ENCODE measurements around the gene MAP3K19. TPM values are rescaled to one million over a fixed set of nuclear protein-coding genes. Genes with fewer than 3 reads are reported as not detected.
A peak's percentile ranks its signal among the peaks of the same experiment; 100 is the strongest.

MAP3K19 gene
- total RNA-seq, 1 donor from 2014 or later = not detected

DNA sequence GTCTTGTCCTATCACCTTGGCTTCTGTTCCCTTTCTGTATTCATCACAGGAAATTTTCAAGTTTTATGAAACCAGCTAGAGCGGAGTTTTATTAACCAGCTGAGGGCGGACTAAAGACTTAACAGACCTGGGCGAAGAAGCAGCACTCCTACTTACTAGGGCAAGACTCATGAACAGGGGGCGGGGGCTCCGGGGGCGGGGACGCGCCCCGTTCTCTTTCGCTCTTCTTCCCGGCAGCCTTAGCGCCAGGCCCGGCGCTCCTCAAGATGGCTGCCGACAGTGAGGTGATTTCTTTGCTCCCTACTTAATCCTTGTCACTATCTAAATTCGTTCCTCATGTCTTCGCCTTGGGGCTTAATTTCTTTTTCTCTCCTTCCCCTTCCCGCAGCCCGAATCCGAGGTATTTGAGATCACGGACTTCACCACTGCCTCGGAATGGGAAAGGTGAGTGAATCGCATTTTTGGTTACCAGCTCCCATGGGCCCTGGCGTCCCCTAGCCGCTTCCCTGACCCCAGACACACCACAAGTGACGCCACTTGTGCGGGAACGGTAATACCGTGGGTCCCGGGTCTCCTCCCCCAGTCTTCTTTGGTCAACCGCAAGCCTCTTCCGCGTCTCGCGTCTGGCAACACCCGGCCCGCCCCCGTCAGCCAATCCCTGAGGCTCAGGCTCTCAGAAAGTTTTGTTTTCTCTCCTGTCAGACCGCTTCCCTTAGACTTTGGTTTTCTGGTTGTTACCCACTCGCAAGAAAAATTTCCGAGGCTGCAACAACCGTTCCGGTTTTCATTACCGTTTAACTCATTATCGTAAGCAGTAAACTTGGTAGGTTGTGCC, 5.0 kb upstream of the MAP3K19 start, which contains the start of gene RAB3GAP1:
TSS of gene RAB3GAP1 (plus strand) at position 251 of the 835 bp plus-strand sequence. CDS start at position 267, 16 bp downstream.
- H3K27ac ChIP-seq = peak within 1 kb of the TSS; percentile 94
- no peaks in the 10 kb centered on the region for H3K9me3 ChIP-seq
- peak; percentile 96 for ATAC-seq
- no peaks in the 10 kb centered on the region for H3K27me3 ChIP-seq
- TF ChIP-seq CTCF (IDR thresholded peaks at IDR 0.05) = no peak
- intact Hi-C loops (cut with DNase I) = no loop called here
- H3K4me1 ChIP-seq = peaks cover 31% of the 10 kb centered on the region
- DNase-seq = peak; percentile 89
- peak within 1 kb of the TSS; percentile 83 for H3K4me3 ChIP-seq
- H3K36me3 ChIP-seq = no peaks in the 10 kb centered on the region

- Histone ChIP-seq H3K9me3 (no peaks in the 10 kb centered on the region), H3K4me3 (no peak overlapping the region), H3K27ac (no peak overlapping the region), H3K4me1 (peaks cover 21% of the 10 kb centered on the region), H3K27me3 (no peaks in the 10 kb centered on the region), H3K36me3 (no peaks in the 10 kb centered on the region)
- intact Hi-C loops (cut with DNase I) = no loop called here
- no peak for TF ChIP-seq CTCF (IDR thresholded peaks at IDR 0.05)
- ATAC-seq (no peak), DNase-seq (no peak)
These were observed 3.4 kb upstream of the MAP3K19 start for GRCh38 chr2:135050684-135051083.

- Histone ChIP-seq H3K4me1 (peaks cover 21% of the 10 kb centered on the region), H3K27ac (no peak overlapping the region), H3K4me3 (no peak overlapping the region), H3K36me3 (no peaks in the 10 kb centered on the region), H3K9me3 (no peaks in the 10 kb centered on the region), H3K27me3 (no peaks in the 10 kb centered on the region)
- intact Hi-C loops (cut with DNase I) = no loop called here
- no peak for ATAC-seq
- no peak for TF ChIP-seq CTCF (IDR thresholded peaks at IDR 0.05)
- DNase-seq = no peak
These were observed 2.9 kb upstream of the MAP3K19 start for GRCh38 chr2:135050132-135050531.

DNA sequence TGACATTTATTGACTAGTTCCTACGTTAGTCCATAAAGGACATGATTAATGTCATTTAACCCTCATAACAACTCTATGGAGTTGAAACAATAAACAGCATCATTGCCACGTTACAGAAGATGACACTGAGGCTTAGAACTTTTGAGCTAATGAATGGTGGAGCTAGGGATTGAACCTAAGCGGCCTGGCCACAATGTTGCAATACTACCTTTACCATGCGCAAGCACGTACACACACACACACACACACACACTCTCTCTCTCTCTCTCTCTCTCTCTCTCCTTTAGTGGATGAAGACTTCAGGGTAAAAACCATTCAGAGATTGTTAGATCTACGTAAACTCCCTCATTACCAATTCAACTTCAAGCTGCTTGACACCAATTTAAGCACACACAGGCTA, 875 bp upstream of the MAP3K19 start:
- no peaks in the 10 kb centered on the region for H3K36me3 ChIP-seq
- no peak overlapping the region for H3K27ac ChIP-seq
- no peak for TF ChIP-seq CTCF (IDR thresholded peaks at IDR 0.05)
- ATAC-seq (no peak), DNase-seq (no peak)
- no peaks in the 10 kb centered on the region for H3K27me3 ChIP-seq
- peaks cover 2% of the 10 kb centered on the region for H3K4me1 ChIP-seq
- intact Hi-C loops (cut with DNase I) = no loop called here
- H3K4me3 ChIP-seq = no peak overlapping the region
- no peaks in the 10 kb centered on the region for H3K9me3 ChIP-seq

DNA sequence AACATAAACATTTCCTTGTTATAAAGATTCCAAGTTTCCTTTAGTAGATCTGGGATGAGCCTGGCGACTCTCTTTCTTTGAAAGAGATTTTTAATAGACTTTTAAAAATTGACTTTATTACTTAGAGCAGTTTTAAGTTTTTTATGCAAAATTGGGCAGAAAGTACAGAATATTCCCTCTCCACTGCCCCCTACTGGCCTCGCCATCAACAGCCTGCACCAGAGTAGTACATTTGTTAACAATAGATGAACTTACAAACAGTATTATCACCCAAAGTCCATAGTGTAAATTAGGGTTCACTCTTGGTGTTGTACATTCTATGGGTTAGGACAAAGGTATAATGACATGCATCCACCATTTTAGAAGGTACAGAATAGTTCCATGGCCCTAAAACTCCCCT, 3.9 kb downstream of the MAP3K19 start:
- no peaks in the 10 kb centered on the region for H3K27me3 ChIP-seq
- H3K4me3 ChIP-seq = no peak overlapping the region
- H3K9me3 ChIP-seq = no peaks in the 10 kb centered on the region
- H3K36me3 ChIP-seq = no peaks in the 10 kb centered on the region
- no peak overlapping the region for H3K27ac ChIP-seq
- no peaks in the 10 kb centered on the region for H3K4me1 ChIP-seq
- peak; percentile 54 for TF ChIP-seq CTCF (IDR thresholded peaks at IDR 0.05)
- ATAC-seq (no peak), DNase-seq (no peak)
- intact Hi-C loops (cut with DNase I) = no loop called here
